Mesenchymal stem cell (in vitro differentiated cells and primary cell): ENCODE results near the gene SCUBE1.
A peak's percentile ranks its signal among the peaks of the same experiment; 100 is the strongest.

Experiments
- DNase-seq: peaks from one replicate; pipeline ENCODE4 v3.0.0-alpha.2; 2013
- H2AFZ ChIP-seq: one replicate; pipeline ENCODE4 v1.6.1; 2013; ENCODE audit warnings: low read depth, mild to moderate bottlenecking, control low read depth, inconsistent platforms, low read length, moderate library complexity
- H2AK5ac ChIP-seq: 2 replicates; pipeline ENCODE4 v1.6.1; 2013; ENCODE audit warnings: low read length, moderate library complexity, mild to moderate bottlenecking, inconsistent platforms; ENCODE audit not compliant: severe bottlenecking
- H2BK120ac ChIP-seq: one replicate; pipeline ENCODE4 v1.6.1; 2013; ENCODE audit warnings: low read depth, mild to moderate bottlenecking, inconsistent platforms, low read length, moderate library complexity
- H2BK12ac ChIP-seq, 2 experiments: one replicate each; pipeline ENCODE4 v1.6.1; 2013; ENCODE audit warnings: inconsistent platforms in 2 of 2, low read length in 2 of 2, mild to moderate bottlenecking in 2 of 2, moderate library complexity in 2 of 2, control low read depth in 1 of 2
- H2BK15ac ChIP-seq: one replicate; pipeline ENCODE4 v1.6.1; 2013; ENCODE audit warnings: mild to moderate bottlenecking, low read depth, inconsistent platforms; ENCODE audit not compliant: poor library complexity, severe bottlenecking
- H2BK5ac ChIP-seq: 2 replicates; pipeline ENCODE4 v1.6.1; 2013; ENCODE audit warnings: low read depth, mild to moderate bottlenecking, low read length, control low read depth, inconsistent platforms; ENCODE audit not compliant: poor library complexity, severe bottlenecking
- H3K14ac ChIP-seq, 2 experiments: one replicate each; pipeline ENCODE4 v1.6.1; 2013; ENCODE audit warnings: inconsistent platforms in 2 of 2, low read length in 2 of 2, control low read depth in 1 of 2, mild to moderate bottlenecking in 1 of 2, moderate library complexity in 1 of 2
- H3K18ac ChIP-seq, 2 experiments: one replicate each; pipeline ENCODE4 v1.6.1; 2013; ENCODE audit warnings: inconsistent platforms in 2 of 2, low read length in 2 of 2, control low read depth in 1 of 2, low read depth in 1 of 2, mild to moderate bottlenecking in 1 of 2
- H3K23ac ChIP-seq, 2 experiments: one replicate each; pipeline ENCODE4 v1.6.1; 2013; ENCODE audit warnings: inconsistent platforms in 2 of 2, low read length in 2 of 2, mild to moderate bottlenecking in 2 of 2, moderate library complexity in 2 of 2, control low read depth in 1 of 2
- H3K27ac ChIP-seq: 2 replicates; pipeline ENCODE4 v1.5.1; 2013; ENCODE audit warnings: mild to moderate bottlenecking, moderate library complexity, low read length, control low read depth, inconsistent platforms; ENCODE audit not compliant: poor library complexity, severe bottlenecking
- H3K27me3 ChIP-seq, 2 experiments: 2 replicates each; pipeline versions ENCODE4 v1.6.1 to v1.7.0; 2013; ENCODE audit warnings: low read length in 2 of 2, mild to moderate bottlenecking in 2 of 2, moderate library complexity in 2 of 2, control low read depth in 1 of 2, inconsistent platforms in 1 of 2; ENCODE audit not compliant: control insufficient read depth in 1 of 2, insufficient read depth in 1 of 2
- H3K36me3 ChIP-seq, 2 experiments: 2 replicates each; pipeline versions ENCODE4 v1.6.1 to v1.7.0; 2013; ENCODE audit warnings: low read length in 2 of 2, control low read depth in 1 of 2, inconsistent platforms in 1 of 2, low read depth in 1 of 2, mild to moderate bottlenecking in 1 of 2; ENCODE audit not compliant: insufficient read depth in 2 of 2, control insufficient read depth in 1 of 2
- H3K4ac ChIP-seq, 2 experiments: one replicate each; pipeline ENCODE4 v1.6.1; 2013; ENCODE audit warnings: inconsistent platforms in 2 of 2, low read length in 2 of 2, mild to moderate bottlenecking in 2 of 2, moderate library complexity in 2 of 2, control low read depth in 1 of 2, low read depth in 1 of 2
- H3K4me1 ChIP-seq: 2 replicates; pipeline ENCODE4 v1.6.1; 2013; ENCODE audit warnings: low read depth, low read length, control low read depth; ENCODE audit not compliant: control insufficient read depth, insufficient read depth
- H3K4me2 ChIP-seq: 2 replicates; pipeline ENCODE4 v1.6.1; 2013; ENCODE audit warnings: low read length, mild to moderate bottlenecking, inconsistent platforms; ENCODE audit not compliant: poor library complexity, severe bottlenecking
- H3K4me3 ChIP-seq, 2 experiments: 2 replicates each; pipeline versions ENCODE4 v1.5.1 to v1.7.0; 2013; ENCODE audit warnings: low read length in 2 of 2, mild to moderate bottlenecking in 2 of 2, control low read depth in 1 of 2, low read depth in 1 of 2; ENCODE audit not compliant: insufficient read depth in 1 of 2
- H3K79me1 ChIP-seq: replicated peaks from 2 replicates; pipeline ENCODE4 v1.6.1; 2013; ENCODE audit warnings: mild to moderate bottlenecking, control low read depth, low read length, inconsistent platforms; ENCODE audit not compliant: poor library complexity, severe bottlenecking
- H3K9ac ChIP-seq: 2 replicates; pipeline ENCODE4 v1.7.0; 2013; ENCODE audit warnings: mild to moderate bottlenecking, low read length, moderate library complexity
- H3K9me3 ChIP-seq: 2 replicates; pipeline ENCODE4 v1.7.0; 2013; ENCODE audit warnings: mild to moderate bottlenecking, low read length; ENCODE audit not compliant: control insufficient read depth
- H4K8ac ChIP-seq: one replicate; pipeline ENCODE4 v1.6.1; 2013; ENCODE audit warnings: inconsistent platforms, mild to moderate bottlenecking, low read length, moderate library complexity
- H4K91ac ChIP-seq: one replicate; pipeline ENCODE4 v1.6.1; 2013; ENCODE audit warnings: mild to moderate bottlenecking, low read length, inconsistent platforms
- WGBS: methylation state at CpG from one replicate; pipeline ENCODE4 v1.1.7; 2013; ENCODE audit warnings: mixed read lengths; 5-methylcytosine and 5-hydroxymethylcytosine counted together

SCUBE1 gene

DNA sequence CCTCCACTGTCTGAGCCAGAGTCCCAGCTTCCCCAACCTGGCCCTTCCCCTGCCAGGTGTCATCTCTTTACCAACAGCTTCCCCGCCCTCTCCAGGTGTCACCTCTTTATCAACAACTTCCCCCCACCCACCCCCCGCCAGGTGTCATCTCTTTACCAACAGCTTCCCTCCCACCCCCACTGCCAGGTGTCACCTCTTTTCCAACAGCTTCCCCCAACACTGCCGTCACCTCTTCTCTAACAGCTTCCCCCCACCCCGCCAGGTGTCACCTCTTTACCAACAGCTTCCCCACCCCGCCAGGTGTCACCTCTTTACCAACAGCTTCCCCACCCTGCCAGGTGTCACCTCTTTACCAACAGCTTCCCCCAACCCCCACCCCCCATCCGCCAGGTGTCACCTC is 126.4 kb downstream of the SCUBE1 start:
- Histone ChIP-seq H3K9ac (no peak overlapping the region), H3K9me3 (no peaks in the 10 kb centered on the region), H3K79me1 (no peaks in the 10 kb centered on the region), H3K18ac (no peak overlapping the region), H3K4ac (no peak overlapping the region), H2AK5ac (no peak overlapping the region), H2BK5ac (no peak overlapping the region), H3K4me2 (no peak overlapping the region), H3K4me1 (peaks cover 4% of the 10 kb centered on the region), H3K4me3 (no peak overlapping the region), H3K27me3 (peaks cover 18 to 58% of the 10 kb centered on the region in 2 experiments), H4K91ac (no peak overlapping the region), H3K27ac (no peak overlapping the region), H2BK12ac (no peak overlapping the region), H2BK15ac (no peak overlapping the region), H3K14ac (no peak overlapping the region), H3K36me3 (no peaks in the 10 kb centered on the region), H2BK120ac (no peak overlapping the region), H2AFZ (no peak overlapping the region), H4K8ac (no peak overlapping the region), H3K23ac (no peak overlapping the region)
- 63% methylated on average over 5 of the region's 6 CpGs for WGBS
- DNase-seq, result no peak

DNA sequence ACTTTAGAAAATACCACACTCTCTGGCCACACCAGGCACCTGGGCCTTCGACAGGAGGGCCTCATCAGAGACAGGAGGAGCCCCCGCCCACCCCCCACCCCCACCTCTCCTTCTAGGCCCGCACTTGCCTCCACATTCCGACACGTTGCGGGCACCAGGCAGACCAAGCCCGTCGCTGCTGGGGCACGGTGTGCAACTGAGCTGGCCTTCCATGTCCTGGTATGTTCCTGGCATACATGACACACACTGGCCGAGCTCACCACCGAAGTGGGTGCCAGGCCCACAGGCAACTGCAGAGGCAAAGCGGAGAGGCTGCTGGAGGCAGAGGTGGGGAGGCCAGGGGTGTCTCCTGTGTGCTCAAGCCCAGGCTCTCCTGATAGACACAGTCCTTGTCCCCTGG is 129.2 kb downstream of the SCUBE1 start:
- no peak overlapping the region for H2AK5ac ChIP-seq
- H4K8ac ChIP-seq, result no peak overlapping the region
- no peaks in the 10 kb centered on the region for H3K36me3 ChIP-seq
- H3K4me2 ChIP-seq, result no peak overlapping the region
- H2BK12ac ChIP-seq, result no peak overlapping the region
- H2BK120ac ChIP-seq, result no peak overlapping the region
- DNase-seq, result no peak
- no peaks in the 10 kb centered on the region for H3K9me3 ChIP-seq
- H3K18ac ChIP-seq, result no peak overlapping the region
- no peak overlapping the region for H2BK5ac ChIP-seq
- no peak overlapping the region for H2AFZ ChIP-seq
- no peaks in the 10 kb centered on the region for H3K79me1 ChIP-seq
- H3K27me3 ChIP-seq, result peaks cover 12 to 40% of the 10 kb centered on the region in 2 experiments
- H3K4me1 ChIP-seq, result peaks cover 4% of the 10 kb centered on the region
- no peak overlapping the region for H2BK15ac ChIP-seq
- WGBS, result 85% methylated on average over 10 of the region's 12 CpGs
- H4K91ac ChIP-seq, result no peak overlapping the region
- H3K9ac ChIP-seq, result no peak overlapping the region
- H3K27ac ChIP-seq, result no peak overlapping the region
- no peak overlapping the region for H3K4me3 ChIP-seq
- H3K4ac ChIP-seq, result no peak overlapping the region
- H3K23ac ChIP-seq, result no peak overlapping the region
- peak overlapping the region in 1 of 2 experiments; percentile 58 for H3K14ac ChIP-seq

DNA sequence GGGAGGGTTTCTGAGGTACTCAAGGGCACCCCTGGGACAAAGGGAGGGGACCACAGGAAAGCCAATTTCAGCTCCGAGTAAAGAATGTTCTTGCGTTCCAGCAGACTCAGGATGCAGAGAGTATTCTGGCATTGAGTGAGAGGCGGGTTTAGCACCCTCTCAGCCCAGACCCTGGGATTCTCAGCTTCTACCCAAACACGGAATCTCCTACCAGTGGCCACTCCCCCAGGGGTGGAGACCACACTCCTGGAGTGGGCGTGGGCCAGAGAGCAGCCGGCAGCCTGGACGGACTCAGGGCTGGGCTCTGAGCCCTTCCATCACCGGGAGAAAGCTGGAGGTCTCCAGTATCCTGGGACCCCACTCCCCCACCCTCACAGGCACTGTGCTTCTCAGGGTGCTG is 130.1 kb downstream of the SCUBE1 start:
- Histone ChIP-seq H3K4ac (no peak overlapping the region), H2BK120ac (no peak overlapping the region), H3K4me1 (peaks cover 4% of the 10 kb centered on the region), H2BK15ac (no peak overlapping the region), H2BK5ac (no peak overlapping the region), H2AK5ac (no peak overlapping the region), H3K14ac (no peak overlapping the region), H3K9ac (no peak overlapping the region), H3K18ac (no peak overlapping the region), H3K36me3 (no peaks in the 10 kb centered on the region), H4K8ac (no peak overlapping the region), H2BK12ac (no peak overlapping the region), H3K4me3 (no peak overlapping the region), H3K79me1 (no peaks in the 10 kb centered on the region), H3K4me2 (no peak overlapping the region), H3K27ac (no peak overlapping the region), H3K9me3 (no peaks in the 10 kb centered on the region), H2AFZ (no peak overlapping the region), H3K23ac (no peak overlapping the region), H3K27me3 (peaks cover 12 to 46% of the 10 kb centered on the region in 2 experiments), H4K91ac (no peak overlapping the region)
- 16% methylated on average over 7 of the region's 8 CpGs for WGBS
- no peak for DNase-seq

DNA sequence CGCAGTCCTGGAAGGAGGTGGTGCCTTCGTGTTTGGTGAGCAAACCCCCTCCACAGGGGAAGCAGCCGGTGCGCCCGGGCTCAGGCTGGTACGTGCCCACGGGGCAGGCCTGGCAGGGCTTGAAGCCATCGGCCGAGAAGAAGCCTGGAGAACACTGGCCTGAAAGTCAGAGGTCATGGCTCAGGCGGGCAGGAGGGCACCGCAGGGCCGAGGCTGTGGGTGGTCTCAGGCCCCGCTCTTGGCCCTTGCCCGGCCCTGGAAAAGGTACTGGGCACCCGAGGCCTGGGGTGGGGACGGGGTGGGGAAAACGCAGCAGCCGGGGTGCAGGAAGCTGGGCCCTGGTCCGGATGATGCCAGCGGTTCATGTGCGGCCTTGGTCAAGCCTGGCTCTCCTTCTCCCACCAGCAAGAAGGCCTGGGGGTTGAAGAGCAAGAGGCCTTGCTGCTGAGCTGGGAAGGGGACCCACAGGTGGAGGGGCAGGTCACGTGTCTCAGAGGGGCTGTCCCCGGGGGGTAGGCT is 130.7 kb downstream of the SCUBE1 start:
- Histone ChIP-seq H2BK12ac (no peak overlapping the region), H4K8ac (no peak overlapping the region), H3K23ac (no peak overlapping the region), H3K4ac (no peak overlapping the region), H2BK5ac (no peak overlapping the region), H3K9ac (no peak overlapping the region), H2BK15ac (no peak overlapping the region), H3K27me3 (peaks cover 12 to 46% of the 10 kb centered on the region in 2 experiments), H3K36me3 (no peaks in the 10 kb centered on the region), H3K4me1 (peaks cover 4% of the 10 kb centered on the region), H4K91ac (no peak overlapping the region), H3K4me2 (no peak overlapping the region), H3K9me3 (no peaks in the 10 kb centered on the region), H3K4me3 (no peak overlapping the region), H3K18ac (no peak overlapping the region), H3K79me1 (no peaks in the 10 kb centered on the region), H2AK5ac (no peak overlapping the region), H2BK120ac (no peak overlapping the region), H3K14ac (no peak overlapping the region), H3K27ac (no peak overlapping the region), H2AFZ (no peak overlapping the region)
- DNase-seq, result no peak
- 92% methylated on average over 21 of the region's 23 CpGs for WGBS
